GM12878 (cell line): ENCODE data around the gene PVRIG. TPM values are rescaled to one million over a fixed set of nuclear protein-coding genes. Genes with fewer than 3 reads are reported as not detected.
A peak's percentile ranks its signal among the peaks of the same experiment; 100 is the strongest.

Source experiments
- ATAC-seq: fragments of 200-7000 bp; cut with Tn5 transposase; 3 replicates; pipeline ENCODE4 v1.9.1; 2020; ENCODE audit warnings: mild to moderate bottlenecking, moderate library complexity
- BruUV-seq: library from RNA; stranded (reverse); fragments of 400-500 nt; replicated peaks from 2 replicates; lab custom pipeline; 2021; lab: Mats Ljungman, UMichigan
- CTCF ChIA-PET: fragments of 300-600 bp; sonication (Branson Sonifier 250); formaldehyde crosslinking; extraction: SDS; loops from one replicate; lab custom pipeline; 2021; ENCODE audit warnings: inconsistent platforms; lab: Yijun Ruan, JAX
- POLR2A ChIA-PET: fragments of 350-600 bp; formaldehyde crosslinking; extraction: SDS; loops from one replicate; lab custom pipeline; 2021; ENCODE audit warnings: inconsistent platforms; lab: Charles Lee
- RAD21 ChIA-PET: fragments of 300-600 bp; sonication (Branson Sonifier 250); formaldehyde crosslinking; loops from one replicate; lab custom pipeline; 2023; ENCODE audit warnings: antibody characterized with exemption; ENCODE audit not compliant: unreplicated experiment; lab: Charles Lee
- SMC1A ChIA-PET: fragments of 300-600 bp; sonication (Branson Sonifier 250); formaldehyde crosslinking; loops from one replicate; lab custom pipeline; 2023; ENCODE audit not compliant: unreplicated experiment, uncharacterized antibody; lab: Charles Lee
- DNase-seq: peaks from one replicate; pipeline ENCODE4 v3.0.0-alpha.2; 2011; ENCODE audit warnings: low read depth, low spot score
- FAIRE-seq: peaks from 3 replicates; lab custom pipeline; 2011; peaks lifted over from hg19 to GRCh38; lab: Jason Lieb, UNC
- H2AFZ ChIP-seq: 2 replicates; pipeline ENCODE4 v1.6.0; 2011; ENCODE audit warnings: low read depth, low read length, control low read depth; ENCODE audit not compliant: control insufficient read depth
- H3K27ac ChIP-seq: 2 replicates; pipeline ENCODE4 v1.5.1; 2011; ENCODE audit warnings: control low read depth; ENCODE audit not compliant: control insufficient read depth, insufficient read depth
- H3K27me3 ChIP-seq, 2 experiments: replicated peaks in 1 of 2; 2 replicates each; pipeline versions ENCODE4 v1.6.0 to v1.6.1; 2011; ENCODE audit warnings: low read length in 1 of 2; ENCODE audit not compliant: control insufficient read depth in 2 of 2, insufficient read depth in 2 of 2
- H3K36me3 ChIP-seq, 2 experiments: 2 replicates each; pipeline ENCODE4 v1.5.1; 2011; ENCODE audit warnings: low read length in 1 of 2; ENCODE audit not compliant: control insufficient read depth in 2 of 2, insufficient read depth in 2 of 2
- H3K4me1 ChIP-seq: 2 replicates; pipeline ENCODE4 v1.6.1; 2011; ENCODE audit warnings: mild to moderate bottlenecking, low read length, moderate library complexity, mixed read lengths; ENCODE audit not compliant: control insufficient read depth, insufficient read depth
- H3K4me2 ChIP-seq: 2 replicates; pipeline ENCODE4 v1.6.0; 2011; ENCODE audit warnings: control low read depth; ENCODE audit not compliant: control insufficient read depth, insufficient read depth
- H3K4me3 ChIP-seq: fragments of 200-600 bp; sonication (generic); 2 replicates; pipeline ENCODE4 v1.5.1; 2016
- H3K79me2 ChIP-seq: 2 replicates; pipeline ENCODE4 v1.6.0; 2011; ENCODE audit warnings: low read length; ENCODE audit not compliant: control insufficient read depth, insufficient read depth
- H3K9ac ChIP-seq: 2 replicates; pipeline ENCODE4 v1.8.0; 2011; ENCODE audit warnings: low read length, control low read depth, mixed read lengths; ENCODE audit not compliant: control insufficient read depth, insufficient read depth
- H3K9me3 ChIP-seq: replicated peaks from 3 replicates; pipeline ENCODE4 v1.5.1; 2011; ENCODE audit warnings: mild to moderate bottlenecking, low read length; ENCODE audit not compliant: control insufficient read depth, insufficient read depth
- H4K20me1 ChIP-seq: 2 replicates; pipeline ENCODE4 v1.6.0; 2011; ENCODE audit not compliant: control insufficient read depth, insufficient read depth
- BHLHE40 ChIP-seq, 2 experiments: fragments of 450-650 bp in 1 of 2; IDR thresholded peaks; 2 replicates each; pipeline ENCODE4 v1.6.1; 2011 to 2017; ENCODE audit warnings: low read depth in 2 of 2, borderline replicate concordance in 1 of 2, improper control_type of control experiment in 1 of 2, low read length in 1 of 2, mild to moderate bottlenecking in 1 of 2
- HDGF ChIP-seq: fragments of 450-650 bp; IDR thresholded peaks from 2 replicates; pipeline ENCODE4 v1.6.1; 2016; ENCODE audit warnings: antibody characterized with exemption
- IKZF1 ChIP-seq: fragments of 450-650 bp; conservative IDR thresholded peaks from 2 replicates; pipeline ENCODE4 v1.6.1; 2017; ENCODE audit warnings: antibody characterized with exemption, mild to moderate bottlenecking
- MLLT1 ChIP-seq: fragments of 450-650 bp; IDR thresholded peaks from 2 replicates; pipeline ENCODE4 v1.6.1; 2016; ENCODE audit warnings: mild to moderate bottlenecking
- POLR2A ChIP-seq: IDR thresholded peaks from 2 replicates; pipeline ENCODE4 v1.6.1; 2011; ENCODE audit warnings: low read depth, mild to moderate bottlenecking, low read length
- STAT3 ChIP-seq: IDR thresholded peaks from 2 replicates; pipeline ENCODE4 v1.6.1; 2011; ENCODE audit warnings: low read depth, low read length, improper control_type of control experiment
- ZNF687 ChIP-seq: fragments of 450-650 bp; IDR thresholded peaks from 2 replicates; pipeline ENCODE4 v1.6.1; 2017; ENCODE audit warnings: mild to moderate bottlenecking, moderate library complexity
- WGBS: methylation state at CpG from one replicate; pipeline ENCODE4 v1.1.6; 2016; ENCODE audit warnings: low lambda C conversion rate; ENCODE audit not compliant: insufficient replicate concordance, insufficient coverage; ENCODE audit errors: missing lambda C conversion rate; 5-methylcytosine and 5-hydroxymethylcytosine counted together
- in situ Hi-C: fragments of 300-500 bp; cut with MboI; formaldehyde crosslinking; loops from 9 replicates; pipeline ENCODE4 v1.14.3; 2018; ENCODE audit warnings: mixed read lengths
- intact Hi-C: fragments of 100-400 bp; cut with micrococcal nuclease; formaldehyde crosslinking; loops from one replicate; pipeline ENCODE4 v1.14.2; 2022; ENCODE audit not compliant: unreplicated experiment
- polyA plus RNA-seq, 11 experiments: library from polyadenylated mRNA; depleted of rRNA in 4 of 11; unstranded in 6 of 11; stranded (reverse) in 5 of 11; fragments of >200 nt; fragmentation: Nextera tagmentation in 4 of 11; fragmentation: Illumina TruSeq in 1 of 11; extraction: Ambion mirVana in 4 of 11; extraction: Trizol in 1 of 11; gene quantifications; 1 replicate in 1 of 11; 2 replicates in 10 of 11; pipeline versions ENCODE4 v1.2.1 to v1.2.3, GENCODE V29; 2011 to 2016; ENCODE audit warnings: inconsistent platforms in 2 of 11, missing spikeins in 2 of 11, low read depth in 1 of 11
- total RNA-seq, 4 experiments: library from RNA; depleted of rRNA in 3 of 4; stranded (reverse); fragments of >200 nt in 3 of 4; fragmentation: Illumina TruSeq in 1 of 4; extraction: Trizol in 1 of 4; gene quantifications; 2 replicates each; pipeline versions ENCODE4 v1.2.1 to v1.2.3, GENCODE V29; 2013 to 2021

Gene PVRIG
- total and polyA plus RNA-seq, 10 of the 15 experiments (the other 5 are each of a cell fraction or from before 2014, with no cell fraction given): 1.3 to 44.0 (median 17.9) TPM

GRCh38 chr7:100219271-100219737, 445 bp upstream of the PVRIG start:
- no peak overlapping the region for H2AFZ ChIP-seq
- ChIA-PET SMC1A (interaction anchor here (1.0 to 14.7 kb wide), 8 partner anchors 9 to 189 kb away, joined by 3 to 140 read pairs (median 7); no protein-coding TSS in a partner anchor), CTCF (interaction anchor here (0.5 to 8.3 kb wide), 7 partner anchors 10 to 1486 kb away, joined by 3 to 113 read pairs (median 7); no protein-coding TSS in a partner anchor)
- no peaks in the 10 kb centered on the region for H3K27me3 ChIP-seq
- in situ Hi-C loops: no loop called here
- H4K20me1 ChIP-seq: no peaks in the 10 kb centered on the region
- no peak for ATAC-seq
- TF ChIP-seq BHLHE40 (IDR thresholded peaks at IDR 0.05; ENCODE audit: borderline replicate concordance in 1 of 2, low read depth in 2 of 2, low read length in 1 of 2): no peak
- TF ChIP-seq IKZF1: 0 out of 2 replicates have a peak, but pooled peaks have one; percentile 7
- peak; percentile 35; the same call in 1 of the 2 replicates for TF ChIP-seq MLLT1
- peak; percentile 39; the same call in 1 of the 2 replicates for TF ChIP-seq POLR2A
- TF ChIP-seq STAT3: no peak
- peak; percentile 86; the same call in 1 of the 2 replicates for TF ChIP-seq HDGF
- TF ChIP-seq ZNF687: 0 out of 2 replicates have a peak, but pooled peaks have one; percentile 28
- TF ChIP-seq, all 136 proteins: peak for 5
- H3K79me2 ChIP-seq: peaks cover 52% of the 10 kb centered on the region
- H3K9ac ChIP-seq: peak overlapping the region; percentile 87
- no peak for DNase-seq
- peaks cover 59% of the 10 kb centered on the region for H3K4me1 ChIP-seq
- intact Hi-C loops: loop anchor here (2.0 to 5.0 kb wide), 3 partner anchors 29 to 72 kb away; partner anchors contain the start of genes GPC2, LAMTOR4 and STAG3
- ChIA-PET RAD21 (interaction anchor here (0.7 to 3.5 kb wide), 5 partner anchors 8 to 87 kb away, joined by 3 to 14 read pairs (median 3); partner anchors contain the start of genes GAL3ST4 and LAMTOR4), POLR2A (interaction anchor here (1.6 to 4.6 kb wide), 3 partner anchors 9 to 72 kb away, joined by 5 to 25 read pairs (median 6); no protein-coding TSS in a partner anchor)
- H3K9me3 ChIP-seq: no peaks in the 10 kb centered on the region
- BruUV-seq: no TSS peak
- H3K36me3 ChIP-seq: peaks cover 5 to 7% of the 10 kb centered on the region in 2 experiments; a peak in 3 of 4 replicates
- peak overlapping the region; percentile 88 for H3K4me2 ChIP-seq
- 87% methylated on average over 10 of the region's 10 CpGs for WGBS
- FAIRE-seq: no peak
- H3K4me3 ChIP-seq: peak overlapping the region; percentile 63
- H3K27ac ChIP-seq: peak overlapping the region; percentile 99
